Mesendoderm (in vitro differentiated cells): Measurements from ENCODE around the gene ODAD3.
"Not testable (repeated sequence)": the region's sequence is repeated elsewhere in the genome, so short reads cannot be mapped to it uniquely, and the experiment has no call there.

Experiments
- DNase-seq: peaks from one replicate; pipeline ENCODE4 v3.0.0; 2013
- H2AK5ac ChIP-seq: 2 replicates; pipeline ENCODE4 v1.6.1; 2013; ENCODE audit warnings: low read length, inconsistent platforms
- H2BK120ac ChIP-seq: 2 replicates; pipeline ENCODE4 v1.6.1; 2013; ENCODE audit warnings: low read depth, mild to moderate bottlenecking, low read length, moderate library complexity, mixed read lengths
- H2BK15ac ChIP-seq: replicated peaks from 2 replicates; pipeline ENCODE4 v1.6.1; 2013; ENCODE audit warnings: low read depth, mild to moderate bottlenecking, moderate library complexity
- H2BK5ac ChIP-seq: 2 replicates; pipeline ENCODE4 v1.6.1; 2013; ENCODE audit warnings: low read length, inconsistent platforms
- H3K18ac ChIP-seq: 2 replicates; pipeline ENCODE4 v1.6.1; 2013; ENCODE audit warnings: mild to moderate bottlenecking, low read length, mixed read lengths
- H3K23ac ChIP-seq: one replicate; pipeline ENCODE4 v1.6.1; 2013; ENCODE audit warnings: low read length
- H3K27ac ChIP-seq: 2 replicates; pipeline ENCODE4 v1.5.1; 2013; ENCODE audit warnings: low read depth, mild to moderate bottlenecking, inconsistent platforms, low read length, moderate library complexity
- H3K27me3 ChIP-seq: 2 replicates; pipeline ENCODE4 v1.6.1; 2013; ENCODE audit warnings: low read length, control low read depth, mild to moderate bottlenecking, inconsistent platforms; ENCODE audit not compliant: insufficient read depth, poor library complexity
- H3K36me3 ChIP-seq: 2 replicates; pipeline ENCODE4 v1.6.1; 2013; ENCODE audit warnings: low read length, inconsistent platforms; ENCODE audit not compliant: control insufficient read depth, insufficient read depth
- H3K4ac ChIP-seq: one replicate; pipeline ENCODE4 v1.6.1; 2013; ENCODE audit warnings: low read depth, mild to moderate bottlenecking, low read length, moderate library complexity
- H3K4me1 ChIP-seq: 2 replicates; pipeline ENCODE4 v1.6.1; 2013; ENCODE audit warnings: low read depth, low read length, inconsistent platforms; ENCODE audit not compliant: control insufficient read depth
- H3K4me2 ChIP-seq: 2 replicates; pipeline ENCODE4 v1.6.1; 2013; ENCODE audit warnings: low read length
- H3K4me3 ChIP-seq: 2 replicates; pipeline ENCODE4 v1.5.1; 2013; ENCODE audit warnings: mild to moderate bottlenecking, low read length
- H3K56ac ChIP-seq: one replicate; pipeline ENCODE4 v1.6.1; 2013; ENCODE audit warnings: low read length
- H3K79me1 ChIP-seq: 2 replicates; pipeline ENCODE4 v1.6.1; 2013; ENCODE audit warnings: low read length, inconsistent platforms
- H3K79me2 ChIP-seq: 2 replicates; pipeline ENCODE4 v1.6.1; 2013; ENCODE audit warnings: mild to moderate bottlenecking, low read length; ENCODE audit not compliant: control insufficient read depth, insufficient read depth
- H3K9ac ChIP-seq: 2 replicates; pipeline ENCODE4 v1.6.1; 2013; ENCODE audit warnings: low read length, inconsistent platforms
- H4K5ac ChIP-seq: one replicate; pipeline ENCODE4 v1.6.1; 2013; ENCODE audit warnings: low read length
- H4K8ac ChIP-seq: one replicate; pipeline ENCODE4 v1.6.1; 2013; ENCODE audit warnings: low read depth, mild to moderate bottlenecking, control low read depth, low read length, moderate library complexity
- WGBS: extraction: QIAGEN DNeasy Blood & Tissue Kit; methylation state at CpG from one replicate; pipeline ENCODE4 v1.1.7; 2013; ENCODE audit warnings: low lambda C conversion rate, missing lambda C conversion rate; ENCODE audit not compliant: insufficient coverage; ENCODE audit errors: extremely low coverage; 5-methylcytosine and 5-hydroxymethylcytosine counted together

The ODAD3 gene

DNA sequence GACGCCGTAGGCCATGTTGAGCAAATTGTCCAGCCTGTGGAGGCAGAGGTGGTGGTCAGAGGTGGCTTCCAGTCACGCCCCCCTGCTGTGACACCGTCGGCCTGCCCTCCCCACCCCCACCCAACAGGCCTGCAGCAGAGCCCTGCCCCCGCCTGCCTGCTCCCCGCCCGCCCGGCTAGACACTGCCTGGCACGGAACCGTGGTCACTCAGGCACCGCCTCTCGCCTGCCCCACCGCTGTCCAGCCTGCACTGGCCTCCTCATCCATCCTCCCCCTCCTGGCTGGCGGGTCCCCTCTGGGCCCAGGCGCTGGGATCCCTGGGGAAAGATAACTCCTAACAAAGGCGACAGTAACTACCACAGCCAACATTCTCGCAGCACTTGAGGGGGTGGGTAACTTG is 22.2 kb upstream of the ODAD3 start:
- Histone ChIP-seq H4K8ac (no peak overlapping the region), H4K5ac (no peak overlapping the region), H3K27me3 (no peaks in the 10 kb centered on the region), H2AK5ac (no peak overlapping the region), H3K79me2 (no peaks in the 10 kb centered on the region), H3K4ac (no peak overlapping the region), H3K27ac (no peak overlapping the region), H2BK15ac (no peak overlapping the region), H2BK120ac (no peak overlapping the region), H2BK5ac (no peak overlapping the region), H3K79me1 (no peaks in the 10 kb centered on the region), H3K4me3 (no peak overlapping the region), H3K9ac (no peak overlapping the region), H3K36me3 (no peaks in the 10 kb centered on the region), H3K56ac (no peak overlapping the region), H3K23ac (no peak overlapping the region), H3K18ac (no peak overlapping the region), H3K4me1 (no peaks in the 10 kb centered on the region), H3K4me2 (no peak overlapping the region)
- no CpG with 5 or more reads among the region's 18 CpGs for WGBS
- no peak for DNase-seq

DNA sequence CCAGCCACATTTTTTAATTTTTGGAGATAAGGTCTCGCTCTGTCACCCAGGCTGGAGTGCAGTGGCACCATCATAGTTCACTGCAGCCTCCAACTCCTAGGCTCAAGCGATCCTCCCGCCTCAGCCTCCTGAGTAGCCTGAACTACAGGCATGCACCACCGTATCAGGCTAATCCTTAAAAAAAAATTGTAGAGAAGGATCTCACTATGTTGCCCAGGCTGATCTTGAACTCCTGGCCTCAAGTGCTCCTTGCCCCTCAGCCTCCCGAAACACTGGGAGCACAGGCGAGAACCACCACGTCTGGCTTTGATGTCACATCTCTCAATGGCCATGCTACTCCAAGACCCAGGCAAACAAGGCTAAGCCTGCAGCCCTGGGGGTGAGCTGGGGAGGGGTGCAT is 21.7 kb upstream of the ODAD3 start:
- H4K8ac ChIP-seq = no peak overlapping the region
- no peak overlapping the region for H3K18ac ChIP-seq
- no peak overlapping the region for H4K5ac ChIP-seq
- H3K36me3 ChIP-seq = no peaks in the 10 kb centered on the region
- no peak overlapping the region for H2AK5ac ChIP-seq
- H2BK15ac ChIP-seq = no peak overlapping the region
- H3K4me1 ChIP-seq = no peaks in the 10 kb centered on the region
- no peak overlapping the region for H3K4me3 ChIP-seq
- H3K27ac ChIP-seq = no peak overlapping the region
- H3K79me2 ChIP-seq = no peaks in the 10 kb centered on the region
- no peaks in the 10 kb centered on the region for H3K79me1 ChIP-seq
- no peak for DNase-seq
- no peaks in the 10 kb centered on the region for H3K27me3 ChIP-seq
- H2BK5ac ChIP-seq = no peak overlapping the region
- H3K9ac ChIP-seq = no peak overlapping the region
- H2BK120ac ChIP-seq = no peak overlapping the region
- no peak overlapping the region for H3K56ac ChIP-seq
- H3K4me2 ChIP-seq = no peak overlapping the region
- H3K23ac ChIP-seq = no peak overlapping the region
- no CpG with 5 or more reads among the region's 7 CpGs for WGBS
- no peak overlapping the region for H3K4ac ChIP-seq

DNA sequence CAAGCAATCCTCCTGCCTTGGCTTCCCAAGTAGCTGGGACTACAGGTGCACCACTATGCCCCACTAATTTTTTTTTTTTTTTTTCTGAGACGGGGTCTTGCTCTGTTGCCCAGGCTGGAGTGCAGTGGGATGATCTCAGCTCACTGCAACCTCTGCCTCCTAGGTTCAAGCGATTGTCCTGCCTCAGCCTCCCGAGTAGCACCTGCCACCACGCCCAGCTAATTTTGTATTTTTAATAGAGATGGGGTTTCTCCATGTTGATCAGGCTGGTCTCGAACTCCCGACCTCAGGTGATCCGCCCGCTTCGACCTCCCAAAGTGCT is 20.3 kb upstream of the ODAD3 start:
- H3K79me2 ChIP-seq, H3K56ac ChIP-seq, H3K18ac ChIP-seq, DNase-seq, H3K9ac ChIP-seq, H2BK5ac ChIP-seq, H4K5ac ChIP-seq, H3K27ac ChIP-seq, H2BK15ac ChIP-seq, H3K4me1 ChIP-seq, H3K4me3 ChIP-seq, H2AK5ac ChIP-seq, H3K79me1 ChIP-seq, H3K23ac ChIP-seq, H3K36me3 ChIP-seq, H3K4me2 ChIP-seq, H3K27me3 ChIP-seq, H4K8ac ChIP-seq, H2BK120ac ChIP-seq, H3K4ac ChIP-seq: not testable (repeated sequence)
- no CpG with 5 or more reads among the region's 9 CpGs for WGBS

DNA sequence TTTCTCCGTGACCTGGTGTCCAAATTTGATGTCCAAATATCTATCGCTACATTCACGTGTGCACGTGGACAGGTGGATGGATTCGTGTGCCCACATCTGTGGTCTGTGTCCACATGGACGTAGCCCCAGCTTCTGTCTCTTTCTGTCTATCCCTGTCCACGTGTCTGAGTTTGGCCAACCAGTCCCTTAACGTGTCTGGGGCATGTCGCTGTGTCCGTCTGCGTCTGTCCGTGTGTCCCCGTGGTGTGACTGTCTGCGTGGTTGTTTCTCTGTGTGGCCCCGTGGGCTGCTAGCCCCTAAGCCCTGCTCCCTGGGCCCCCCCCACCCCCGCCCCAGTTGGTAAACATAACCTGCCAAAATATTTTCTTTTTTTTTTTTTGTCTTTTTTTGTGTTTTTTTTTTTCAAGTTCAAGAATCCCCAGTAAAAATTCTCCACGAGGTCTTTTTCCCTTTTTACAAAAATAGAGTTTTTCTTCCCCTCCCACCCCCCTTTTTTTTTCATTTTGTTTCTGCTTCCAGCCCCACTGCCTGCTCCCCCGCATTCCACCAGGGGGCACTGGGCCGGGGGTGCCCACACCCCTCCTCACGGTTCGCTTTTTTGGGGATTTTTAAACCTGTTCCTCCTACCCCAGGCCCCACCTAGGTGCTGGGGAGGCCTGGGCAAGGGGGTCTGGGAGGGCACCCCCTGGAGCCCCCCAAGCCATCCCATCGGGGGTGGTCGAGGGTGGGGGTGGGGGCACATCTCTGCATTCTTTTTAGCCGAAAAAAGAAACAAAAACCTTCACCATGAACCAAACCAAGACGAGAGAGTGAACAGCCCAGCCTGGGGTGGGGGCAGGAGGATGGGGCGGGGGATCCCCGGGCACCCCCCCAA is 18.8 kb upstream of the ODAD3 start:
- whole genome bisulfite sequencing = no CpG with 5 or more reads among the region's 27 CpGs
- H3K27ac ChIP-seq = no peak overlapping the region
- peak overlapping the region; percentile 58 for H3K56ac ChIP-seq
- no peak overlapping the region for H2AK5ac ChIP-seq
- no peaks in the 10 kb centered on the region for H3K4me1 ChIP-seq
- no peak overlapping the region for H3K18ac ChIP-seq
- H4K8ac ChIP-seq = no peak overlapping the region
- no peak overlapping the region for H3K9ac ChIP-seq
- H3K4me2 ChIP-seq = no peak overlapping the region
- no peak overlapping the region for H3K23ac ChIP-seq
- H2BK15ac ChIP-seq = no peak overlapping the region
- no peak overlapping the region for H4K5ac ChIP-seq
- DNase-seq = no peak
- no peak overlapping the region for H2BK5ac ChIP-seq
- H3K79me1 ChIP-seq = no peaks in the 10 kb centered on the region
- no peak overlapping the region for H3K4ac ChIP-seq
- H3K36me3 ChIP-seq = no peaks in the 10 kb centered on the region
- H2BK120ac ChIP-seq = no peak overlapping the region
- no peaks in the 10 kb centered on the region for H3K79me2 ChIP-seq
- no peak overlapping the region for H3K4me3 ChIP-seq
- no peaks in the 10 kb centered on the region for H3K27me3 ChIP-seq

DNA sequence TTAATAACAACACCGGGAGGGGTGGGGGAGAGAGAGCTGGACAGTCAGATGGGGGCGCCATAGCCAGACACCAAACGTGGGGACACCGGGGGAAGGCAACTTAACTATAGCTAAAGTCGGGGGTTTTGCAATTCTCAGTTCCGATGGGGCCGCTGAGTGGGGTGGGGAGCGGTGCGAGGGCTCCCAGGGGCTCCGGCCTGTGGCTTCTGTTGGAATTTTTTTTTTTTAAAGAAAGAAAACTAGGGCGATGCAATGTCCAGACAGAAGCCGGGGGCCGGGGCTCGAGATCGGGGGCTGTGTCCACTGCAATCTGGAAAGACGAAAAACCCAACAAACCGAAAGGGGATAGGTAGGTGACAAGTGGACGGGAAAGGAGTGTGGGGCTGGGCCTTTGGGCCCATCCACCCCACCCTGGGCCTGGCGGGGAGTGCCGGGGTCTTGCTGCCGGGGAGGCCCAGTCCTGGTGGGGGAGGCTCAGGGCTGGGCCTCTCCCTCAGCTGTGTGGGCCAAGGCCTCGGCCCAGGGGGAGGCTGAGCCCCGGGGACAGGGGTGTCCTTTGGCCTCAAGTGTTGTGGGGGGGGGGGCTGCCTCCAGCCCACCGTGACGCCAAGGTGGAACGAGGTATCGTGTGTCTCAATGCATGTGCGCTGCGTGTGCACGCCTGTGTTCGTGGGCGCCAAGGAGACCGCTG is 17.8 kb upstream of the ODAD3 start:
- Histone ChIP-seq H3K36me3 (no peaks in the 10 kb centered on the region), H2AK5ac (no peak overlapping the region), H2BK5ac (no peak overlapping the region), H3K23ac (no peak overlapping the region), H3K4ac (no peak overlapping the region), H3K4me1 (no peaks in the 10 kb centered on the region), H3K27me3 (no peaks in the 10 kb centered on the region), H3K79me2 (no peaks in the 10 kb centered on the region), H3K18ac (no peak overlapping the region), H3K4me3 (no peak overlapping the region), H2BK120ac (no peak overlapping the region), H3K9ac (no peak overlapping the region), H4K5ac (no peak overlapping the region), H3K27ac (no peak overlapping the region), H2BK15ac (no peak overlapping the region), H3K56ac (no peak overlapping the region), H4K8ac (no peak overlapping the region), H3K4me2 (no peak overlapping the region), H3K79me1 (no peaks in the 10 kb centered on the region)
- WGBS = no CpG with 5 or more reads among the region's 33 CpGs
- no peak for DNase-seq
